ENCODE data around the gene HBE1. TPM values are rescaled to one million over a fixed set of nuclear protein-coding genes. Genes with fewer than 3 reads are reported as not detected.
"Not testable (repeated sequence)": the region's sequence is repeated elsewhere in the genome, so short reads cannot be mapped to it uniquely, and the experiment has no call there.

The HBE1 gene
- total RNA-seq: 1 to 10 TPM; 1.3 to 2.3 (median 2.0) TPM

DNA sequence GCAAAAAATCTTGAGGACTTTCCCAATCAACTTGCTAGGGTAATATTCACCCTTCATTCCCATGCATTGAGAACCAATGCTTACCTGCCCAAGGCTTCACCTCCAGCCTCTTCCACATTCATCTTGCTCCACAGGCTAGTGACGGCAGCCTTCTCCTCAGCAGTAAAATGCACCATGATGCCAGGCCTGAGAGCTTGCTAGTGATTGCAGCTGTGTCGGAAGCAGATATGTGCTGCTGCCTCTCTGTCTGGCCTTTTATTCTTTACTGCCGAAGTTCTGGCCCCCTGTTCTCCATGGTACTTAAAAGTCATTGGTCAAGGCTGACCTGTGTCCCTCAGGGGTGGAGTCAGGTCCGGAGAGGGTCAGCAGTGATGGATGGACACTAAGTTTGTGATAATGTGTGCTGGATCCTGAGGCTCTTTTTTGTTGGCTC, at the start of gene HBE1:
Gene HBE1, minus strand, starts transcription at position 231 of the 433 bp plus-strand sequence. Its CDS starts 55 bp downstream, at position 176.
- ATAC-seq (no peak), DNase-seq (no peak)
- Mint-ChIP-seq H3K4me3 (no peak within 1 kb of the TSS), H3K27me3 (ENCODE audit: low read depth) (peaks cover 2% of the 10 kb centered on the region), H3K36me3 (ENCODE audit: insufficient read depth) (no peaks in the 10 kb centered on the region), H3K9me3 (peaks cover 3% of the 10 kb centered on the region), H3K4me1 (ENCODE audit: low read depth) (no peaks in the 10 kb centered on the region)

DNA sequence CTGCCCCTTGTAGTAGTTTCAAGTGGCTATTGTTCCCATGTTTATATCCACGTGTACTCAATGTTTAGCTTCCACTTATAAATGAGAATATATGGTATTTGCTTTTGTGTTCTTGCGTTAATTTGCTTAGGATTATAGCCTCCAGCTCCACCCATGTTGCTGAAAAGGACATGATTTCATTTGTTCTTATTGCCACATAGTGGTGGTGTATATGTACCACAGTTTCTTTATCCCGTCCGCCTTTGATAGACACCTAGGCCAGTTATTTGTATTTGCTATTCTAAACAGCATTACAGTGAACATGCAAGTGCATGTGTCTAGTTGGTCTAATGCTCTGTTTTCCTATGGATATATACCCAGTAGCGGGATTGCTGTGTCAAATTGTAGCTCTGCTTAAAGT, 47.5 kb upstream of the HBE1 start:
- DNase-seq (no peak), ATAC-seq (no peak)
- H3K9me3 Mint-ChIP-seq: peaks cover 7% of the 10 kb centered on the region
- H3K4me1 Mint-ChIP-seq (ENCODE audit: low read depth): no peaks in the 10 kb centered on the region
- H3K36me3 Mint-ChIP-seq (ENCODE audit: insufficient read depth): no peaks in the 10 kb centered on the region
- H3K4me3 Mint-ChIP-seq: no peak overlapping the region
- H3K27me3 Mint-ChIP-seq (ENCODE audit: low read depth): peaks cover 2% of the 10 kb centered on the region

DNA sequence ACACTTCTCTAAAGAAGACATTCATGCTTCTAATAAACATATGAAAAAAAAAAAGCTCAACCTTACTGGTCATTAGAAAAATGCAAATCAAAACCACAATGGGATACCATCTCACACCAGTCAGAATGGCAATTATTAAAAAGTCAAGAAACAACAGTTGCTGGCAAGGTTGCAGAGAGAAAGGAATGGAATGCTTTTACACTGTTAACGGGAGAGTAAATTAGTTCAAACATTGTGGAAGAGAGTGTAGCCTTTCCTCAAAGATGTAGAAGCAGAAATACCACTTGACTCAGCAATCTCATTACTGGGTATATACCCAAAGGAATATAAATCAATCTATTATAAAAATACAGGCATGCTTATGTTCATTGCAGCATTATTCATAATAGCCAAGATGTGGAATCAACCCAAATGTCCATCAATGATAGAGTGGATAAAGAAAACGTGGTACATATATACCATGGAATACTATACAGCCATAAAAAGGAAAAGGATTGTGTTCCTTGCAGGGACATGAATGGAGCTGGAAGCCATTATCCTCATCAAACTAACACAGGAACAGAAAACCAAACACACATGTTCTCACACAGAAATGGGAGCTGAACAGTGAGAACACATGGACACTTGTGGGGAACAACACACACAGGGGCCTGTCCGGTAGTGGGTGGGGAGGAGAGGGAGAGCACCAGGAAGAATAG, 43.7 kb upstream of the HBE1 start:
- not testable (repeated sequence) for H3K9me3 Mint-ChIP-seq, ATAC-seq

DNA sequence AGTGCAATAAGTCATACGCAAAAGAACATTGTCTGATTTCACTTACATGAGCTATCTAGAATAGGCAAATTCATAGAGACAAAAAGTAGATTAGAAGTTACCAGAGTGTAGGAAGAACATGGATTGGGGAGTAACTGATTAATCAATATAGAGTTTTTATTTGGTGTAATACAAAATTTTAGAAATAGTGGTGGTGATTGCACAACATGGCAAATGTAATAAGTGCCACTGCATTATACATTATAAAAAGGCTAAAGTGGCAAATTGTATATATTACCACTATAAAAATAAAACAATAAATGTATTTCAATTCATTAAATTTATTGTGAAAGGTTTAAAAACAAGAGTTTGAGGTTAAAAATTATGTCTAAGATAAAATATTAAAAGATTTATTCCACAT, 40.7 kb upstream of the HBE1 start:
- Mint-ChIP-seq H3K4me1 (ENCODE audit: low read depth) (no peaks in the 10 kb centered on the region), H3K9me3 (peaks cover 7% of the 10 kb centered on the region), H3K27me3 (ENCODE audit: low read depth) (peaks cover 2% of the 10 kb centered on the region), H3K36me3 (ENCODE audit: insufficient read depth) (no peaks in the 10 kb centered on the region), H3K4me3 (no peak overlapping the region)
- DNase-seq (no peak), ATAC-seq (no peak)

More for the DNA sequence above, 43.7 kb upstream of the HBE1 start:
- not testable (repeated sequence) for DNase-seq; H3K4me1 Mint-ChIP-seq (ENCODE audit: low read depth); H3K4me3 Mint-ChIP-seq; H3K27me3 Mint-ChIP-seq (ENCODE audit: low read depth); H3K36me3 Mint-ChIP-seq (ENCODE audit: insufficient read depth)

DNA sequence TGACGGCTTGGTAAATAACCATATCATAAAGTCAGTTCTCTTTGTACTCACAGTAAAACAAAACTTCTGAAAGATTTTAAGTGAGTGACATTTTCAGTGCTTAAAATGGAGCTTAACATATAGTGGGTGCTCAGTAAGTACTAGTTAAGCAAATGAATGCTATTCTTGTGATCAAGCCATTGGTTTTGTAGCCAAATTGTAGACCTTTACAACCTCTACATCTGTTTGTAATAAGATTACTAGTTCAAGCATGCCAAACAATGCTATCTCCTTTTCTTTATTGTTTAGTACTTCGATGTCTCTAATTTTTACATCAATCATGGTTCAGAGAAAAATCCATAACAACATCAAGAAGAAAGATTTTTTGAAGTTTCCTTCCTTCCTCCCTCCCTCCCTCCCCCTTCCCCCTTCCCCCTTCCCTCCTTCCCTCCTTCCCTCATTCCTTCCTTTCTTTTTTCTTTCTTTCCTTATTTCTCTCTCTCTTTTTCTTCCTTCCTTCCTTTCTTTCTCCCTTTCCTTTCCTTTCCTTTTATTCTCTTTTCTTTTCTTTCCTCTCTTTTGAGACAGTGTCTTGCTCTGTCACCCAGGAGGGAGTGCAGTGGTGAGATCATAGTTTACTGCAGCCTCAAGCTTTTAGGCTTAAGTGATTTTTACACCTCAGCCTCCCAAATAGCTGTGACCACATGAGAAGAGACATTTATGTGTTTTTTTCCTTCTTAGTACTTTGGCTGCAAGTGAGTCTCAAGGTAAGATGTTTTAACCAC, 37.7 kb upstream of the HBE1 start:
- no peak for ATAC-seq
- peaks cover 6% of the 10 kb centered on the region for H3K27me3 Mint-ChIP-seq (ENCODE audit: low read depth)
- H3K9me3 Mint-ChIP-seq: no peaks in the 10 kb centered on the region
- no peaks in the 10 kb centered on the region for H3K36me3 Mint-ChIP-seq (ENCODE audit: insufficient read depth)
- no peak overlapping the region for H3K4me3 Mint-ChIP-seq
- no peaks in the 10 kb centered on the region for H3K4me1 Mint-ChIP-seq (ENCODE audit: low read depth)
- no peak for DNase-seq

DNA sequence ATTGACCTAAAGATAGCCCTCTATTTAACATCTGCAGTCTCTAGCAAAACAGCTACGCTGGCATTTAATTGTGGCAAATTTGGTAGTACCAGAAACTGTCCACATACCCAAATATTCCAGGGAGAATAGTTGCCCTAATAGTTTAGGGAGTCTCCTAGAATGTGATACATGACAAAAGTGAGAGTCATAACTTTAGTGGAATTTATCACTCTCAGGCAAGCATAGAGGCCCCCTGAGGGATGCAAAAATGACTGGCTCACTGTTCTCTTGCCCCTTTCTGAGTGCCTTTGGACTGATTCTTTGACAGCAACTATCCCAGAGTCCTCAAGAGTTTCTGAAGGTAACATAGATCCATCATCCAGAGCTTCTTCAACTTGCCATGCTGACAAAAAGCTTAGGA, 34.3 kb upstream of the HBE1 start:
- Mint-ChIP-seq H3K9me3 (no peaks in the 10 kb centered on the region), H3K4me3 (no peak overlapping the region), H3K4me1 (ENCODE audit: low read depth) (no peaks in the 10 kb centered on the region), H3K27me3 (ENCODE audit: low read depth) (peaks cover 6% of the 10 kb centered on the region), H3K36me3 (ENCODE audit: insufficient read depth) (no peaks in the 10 kb centered on the region)
- ATAC-seq (no peak), DNase-seq (no peak)

DNA sequence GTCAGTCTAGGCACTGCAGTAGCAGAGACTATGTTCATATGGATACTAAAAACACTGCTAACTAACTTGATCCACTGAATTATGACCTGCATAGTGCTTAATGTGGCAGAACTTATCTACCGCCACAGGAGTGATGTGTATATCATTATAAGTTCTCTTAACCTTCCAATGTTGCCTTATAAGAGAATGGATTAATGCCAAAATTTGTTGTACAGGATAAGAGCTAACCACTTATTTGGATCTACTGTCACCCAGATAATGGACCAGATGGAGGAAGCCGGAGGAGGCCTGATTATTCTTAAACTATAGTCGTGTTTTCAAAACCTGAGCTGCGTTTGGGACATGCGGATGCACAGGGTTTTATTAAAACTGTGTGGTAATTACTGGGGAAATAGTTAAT, 33.9 kb upstream of the HBE1 start:
- ATAC-seq: no peak

DNA sequence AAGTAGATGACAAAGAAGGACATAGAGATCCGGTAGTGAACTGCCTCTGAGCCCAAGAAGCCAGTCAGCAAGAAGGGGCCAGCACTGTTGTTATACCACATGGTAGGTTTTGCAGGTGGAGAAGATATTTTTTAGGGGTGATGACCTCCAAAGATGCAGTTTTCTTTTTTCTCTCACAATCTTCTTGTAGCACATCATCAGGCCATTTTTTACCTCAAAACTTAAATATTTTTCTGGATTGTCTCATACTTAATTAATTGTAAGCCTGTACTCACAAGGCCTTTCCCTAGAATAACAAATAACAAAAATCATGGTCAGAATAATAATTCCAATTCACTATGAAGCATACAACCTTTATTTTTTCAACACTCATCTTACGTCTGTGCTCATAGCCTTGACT, 32.1 kb upstream of the HBE1 start, which contains the start of gene OR51B4:
Gene OR51B4, minus strand, starts transcription at position 101 of the 400 bp plus-strand sequence. Its CDS starts 0 bp downstream, at position 101.
- H3K27me3 Mint-ChIP-seq (ENCODE audit: low read depth): peaks cover 5% of the 10 kb centered on the region
- H3K9me3 Mint-ChIP-seq: no peaks in the 10 kb centered on the region
- DNase-seq: no peak
- no peak for ATAC-seq
- H3K36me3 Mint-ChIP-seq (ENCODE audit: insufficient read depth): no peaks in the 10 kb centered on the region
- no peak within 1 kb of the TSS for H3K4me3 Mint-ChIP-seq
- no peaks in the 10 kb centered on the region for H3K4me1 Mint-ChIP-seq (ENCODE audit: low read depth)

More for the DNA sequence above, 33.9 kb upstream of the HBE1 start:
- Mint-ChIP-seq H3K4me3 (no peak overlapping the region), H3K4me1 (ENCODE audit: low read depth) (no peaks in the 10 kb centered on the region), H3K36me3 (ENCODE audit: insufficient read depth) (no peaks in the 10 kb centered on the region), H3K27me3 (ENCODE audit: low read depth) (peaks cover 6% of the 10 kb centered on the region), H3K9me3 (no peaks in the 10 kb centered on the region)
- DNase-seq: no peak

DNA sequence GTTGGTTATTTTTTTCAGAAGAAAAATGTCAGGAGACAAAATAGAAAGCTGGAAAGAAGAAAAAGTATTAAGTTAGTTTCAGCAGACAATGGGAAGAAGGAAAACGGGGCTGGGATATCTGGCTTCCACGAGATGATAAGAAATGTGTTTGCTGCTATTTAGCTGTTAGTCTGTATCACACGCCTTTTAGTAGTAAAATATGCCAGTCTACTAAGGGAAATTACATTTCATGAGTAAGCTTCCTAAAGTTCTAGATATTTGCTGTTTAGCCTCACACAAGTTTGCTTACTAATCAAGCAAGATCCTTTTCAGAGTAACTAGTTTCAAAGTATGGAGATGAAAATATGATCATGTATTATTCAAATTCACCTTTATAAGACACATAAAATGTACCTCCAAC, 30.5 kb upstream of the HBE1 start:
- H3K4me3 Mint-ChIP-seq: no peak overlapping the region
- H3K27me3 Mint-ChIP-seq (ENCODE audit: low read depth): peaks cover 5% of the 10 kb centered on the region
- no peaks in the 10 kb centered on the region for H3K36me3 Mint-ChIP-seq (ENCODE audit: insufficient read depth)
- H3K9me3 Mint-ChIP-seq: no peaks in the 10 kb centered on the region
- H3K4me1 Mint-ChIP-seq (ENCODE audit: low read depth): no peaks in the 10 kb centered on the region
- ATAC-seq (no peak), DNase-seq (no peak)

DNA sequence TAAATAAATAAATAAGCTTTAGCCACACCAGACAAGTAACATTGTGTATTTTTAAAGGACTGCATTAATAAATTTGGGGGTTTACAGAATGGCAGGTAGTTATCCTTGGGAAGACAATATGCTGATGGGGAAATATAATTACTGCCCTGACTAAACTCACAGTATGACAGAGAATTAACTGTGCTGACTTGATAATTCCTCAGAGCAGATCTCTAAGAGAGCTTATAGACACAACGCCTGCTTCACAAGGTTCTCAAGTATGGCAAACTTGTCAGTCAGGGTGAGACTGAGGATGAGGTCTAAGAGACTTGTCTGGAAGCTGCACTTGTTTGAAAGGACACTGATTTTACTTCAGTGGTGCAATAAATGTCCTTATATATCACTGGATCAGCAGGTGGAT, 28.7 kb upstream of the HBE1 start:
- no peaks in the 10 kb centered on the region for H3K9me3 Mint-ChIP-seq
- no peak for ATAC-seq
- H3K27me3 Mint-ChIP-seq (ENCODE audit: low read depth): peaks cover 2% of the 10 kb centered on the region
- H3K4me1 Mint-ChIP-seq (ENCODE audit: low read depth): no peaks in the 10 kb centered on the region
- no peaks in the 10 kb centered on the region for H3K36me3 Mint-ChIP-seq (ENCODE audit: insufficient read depth)
- DNase-seq: no peak
- no peak overlapping the region for H3K4me3 Mint-ChIP-seq

DNA sequence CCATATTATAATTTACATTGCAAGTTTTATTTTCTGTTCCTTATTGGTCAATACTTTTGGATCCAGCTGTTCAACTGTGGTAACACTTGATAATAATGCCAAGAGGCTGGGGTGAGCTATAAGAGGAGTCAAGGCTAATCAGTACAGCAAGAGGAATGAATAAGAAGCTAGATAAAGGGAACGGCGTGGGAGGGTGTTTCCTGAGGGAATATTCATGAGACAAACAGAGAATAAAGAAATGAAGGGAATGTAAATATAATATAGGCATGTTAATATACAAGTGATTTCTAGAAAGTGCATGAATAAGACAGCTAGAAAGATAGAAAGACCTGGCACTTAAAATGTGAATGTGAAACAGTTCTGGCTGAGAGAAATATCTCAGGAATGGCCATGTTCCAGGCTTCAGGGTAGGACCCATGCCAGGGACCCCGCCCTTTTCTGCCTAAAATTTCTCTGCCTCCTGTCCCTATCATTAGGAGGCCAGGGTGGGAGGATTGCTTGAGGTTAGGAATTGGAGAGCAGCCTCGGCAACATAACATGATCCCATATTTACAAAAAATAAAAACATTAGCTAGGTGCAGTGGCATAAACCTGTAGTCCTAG, 28.1 kb upstream of the HBE1 start:
- Mint-ChIP-seq H3K27me3 (ENCODE audit: low read depth) (peaks cover 2% of the 10 kb centered on the region), H3K9me3 (peaks cover 3% of the 10 kb centered on the region), H3K36me3 (ENCODE audit: insufficient read depth) (no peaks in the 10 kb centered on the region), H3K4me3 (no peak overlapping the region), H3K4me1 (ENCODE audit: low read depth) (no peaks in the 10 kb centered on the region)
- ATAC-seq: no peak
- no peak for DNase-seq

DNA sequence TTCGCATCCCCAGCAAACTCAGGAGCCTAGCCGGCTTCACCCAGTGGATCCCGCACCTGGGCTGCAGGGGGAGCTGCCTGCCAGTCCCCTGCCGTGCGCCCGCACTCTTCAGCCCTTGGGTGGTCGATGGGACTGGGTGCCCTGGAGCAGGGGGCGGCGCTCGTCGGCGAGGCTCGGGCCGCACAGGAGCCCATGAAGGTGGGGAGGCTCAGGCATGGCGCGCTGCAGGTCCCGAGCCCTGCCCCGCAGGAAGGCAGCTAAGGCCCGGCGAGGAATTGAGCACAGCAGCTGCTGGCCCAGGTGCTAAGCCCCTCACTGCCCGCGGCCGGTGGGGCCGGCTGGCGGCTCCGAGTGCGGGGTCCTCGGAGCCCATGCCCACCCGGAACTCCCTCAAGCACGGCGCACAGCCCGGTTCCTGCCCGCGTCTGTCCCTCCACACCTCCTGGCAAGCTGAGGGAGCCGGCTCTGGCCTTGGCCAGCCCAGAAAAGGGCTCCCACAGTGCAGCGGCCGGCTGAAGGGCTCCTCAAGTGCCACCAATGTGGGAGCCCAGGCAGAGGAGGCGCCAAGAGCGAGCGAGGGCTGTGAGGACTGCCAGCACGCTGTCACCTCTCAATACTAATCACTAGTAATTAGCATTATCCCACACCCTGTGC, 24.7 kb upstream of the HBE1 start:
- H3K4me3 Mint-ChIP-seq; ATAC-seq; H3K27me3 Mint-ChIP-seq (ENCODE audit: low read depth); H3K4me1 Mint-ChIP-seq (ENCODE audit: low read depth); H3K36me3 Mint-ChIP-seq (ENCODE audit: insufficient read depth); H3K9me3 Mint-ChIP-seq; DNase-seq: not testable (repeated sequence)

DNA sequence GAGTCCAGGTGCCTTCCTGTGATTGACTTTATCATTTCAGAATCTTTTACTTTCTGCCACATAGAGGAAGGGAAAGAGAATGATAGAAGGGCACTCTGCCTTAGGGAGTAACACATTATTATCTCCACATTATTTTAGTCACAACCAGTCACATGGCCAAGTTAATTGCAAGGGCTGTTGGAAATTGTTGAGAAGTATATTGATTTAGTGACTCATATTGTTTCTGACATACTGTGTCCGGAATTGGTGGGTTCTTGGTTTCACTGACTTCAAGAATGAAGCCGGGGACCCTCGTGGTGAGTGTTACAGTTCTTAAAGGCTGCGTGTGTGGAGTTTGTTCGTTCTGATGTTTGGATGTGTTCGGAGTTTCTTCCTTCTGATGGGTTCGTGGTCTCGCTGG, 23.3 kb upstream of the HBE1 start:
- no peaks in the 10 kb centered on the region for H3K27me3 Mint-ChIP-seq (ENCODE audit: low read depth)
- DNase-seq: no peak
- ATAC-seq: no peak
- no peaks in the 10 kb centered on the region for H3K4me1 Mint-ChIP-seq (ENCODE audit: low read depth)
- no peak overlapping the region for H3K4me3 Mint-ChIP-seq
- no peaks in the 10 kb centered on the region for H3K36me3 Mint-ChIP-seq (ENCODE audit: insufficient read depth)
- H3K9me3 Mint-ChIP-seq: peaks cover 3% of the 10 kb centered on the region

DNA sequence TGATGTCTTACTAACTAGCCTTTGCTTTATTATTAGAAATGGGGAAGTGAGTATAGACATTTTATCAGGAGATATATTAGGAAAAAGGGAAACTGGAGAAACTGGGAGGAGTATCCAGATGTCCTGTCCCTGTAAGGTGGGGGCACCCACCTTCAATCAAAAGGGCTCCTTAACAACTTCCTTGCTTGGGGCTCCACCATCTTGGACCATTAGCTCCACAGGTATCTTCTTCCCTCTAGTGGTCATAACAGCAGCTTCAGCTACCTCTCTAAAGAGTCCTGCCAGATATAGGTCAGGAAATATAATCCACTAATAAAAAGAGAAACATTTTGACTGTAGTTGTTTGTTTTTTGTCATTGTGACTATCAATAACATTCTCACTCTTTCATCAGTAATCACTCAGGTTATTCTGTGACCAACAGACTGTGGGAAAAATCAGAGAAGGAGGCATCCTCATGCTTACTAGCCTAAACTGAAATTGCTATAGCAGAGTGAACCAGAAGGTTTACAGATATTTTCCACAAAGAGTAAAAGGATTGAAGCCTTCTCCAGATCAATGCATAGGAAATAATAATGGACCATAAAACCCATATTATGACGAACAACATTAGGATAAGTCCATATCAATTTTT, 21.6 kb upstream of the HBE1 start:
- no peak overlapping the region for H3K4me3 Mint-ChIP-seq
- DNase-seq (no peak), ATAC-seq (no peak)
- no peaks in the 10 kb centered on the region for H3K36me3 Mint-ChIP-seq (ENCODE audit: insufficient read depth)
- no peaks in the 10 kb centered on the region for H3K27me3 Mint-ChIP-seq (ENCODE audit: low read depth)
- H3K9me3 Mint-ChIP-seq: peaks cover 3% of the 10 kb centered on the region
- no peaks in the 10 kb centered on the region for H3K4me1 Mint-ChIP-seq (ENCODE audit: low read depth)

Data from activated T-cell treated with anti-CD3 and anti-CD28 coated beads, Interleukin-2, amount 50 U/mL, for 4 hours (primary cell).